ENCODE results near the gene SAXO1. TPM values are rescaled to one million over a fixed set of nuclear protein-coding genes. Genes with fewer than 3 reads are reported as not detected.

SAXO1 gene
- total RNA-seq, 1 experiment from 2014 or later = not detected

DNA sequence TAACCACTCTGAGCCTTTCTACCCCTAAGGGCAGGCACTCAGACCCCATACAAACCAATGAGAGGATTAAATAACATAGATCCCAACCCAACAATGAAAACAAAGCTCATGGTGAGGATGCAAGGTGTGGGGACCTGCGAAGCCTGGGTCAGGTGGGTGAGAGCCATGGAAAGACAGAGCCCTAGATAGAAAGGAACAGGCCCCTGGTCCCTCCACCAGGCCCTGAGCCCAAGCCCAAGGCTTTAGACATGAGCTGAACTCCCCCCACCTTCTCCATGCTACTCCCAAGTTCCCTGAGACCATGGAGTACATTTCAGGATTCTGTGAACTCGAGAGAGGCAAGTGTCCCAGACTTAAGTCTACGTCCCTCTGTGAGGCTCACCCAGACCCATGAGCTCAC, 106.5 kb downstream of the SAXO1 start:
- H3K4me1 ChIP-seq (replicated peaks; ENCODE audit: insufficient read depth) = no peaks in the 10 kb centered on the region
- ChIA-PET POLR2A (ENCODE audit: unreplicated experiment) (no interaction called here), CTCF (no interaction called here)
- H2AFZ ChIP-seq = no peak overlapping the region
- peaks cover 13% of the 10 kb centered on the region; the same call in 1 of the 2 replicates for H3K27me3 ChIP-seq (ENCODE audit: insufficient read depth, low read depth)
- H3F3A ChIP-seq (ENCODE audit: insufficient read depth, low read depth) = no peaks in the 10 kb centered on the region
- H3K9me2 ChIP-seq (ENCODE audit: insufficient read depth) = no peaks in the 10 kb centered on the region
- no peaks in the 10 kb centered on the region for H3K36me3 ChIP-seq (ENCODE audit: low read depth)
- no peaks in the 10 kb centered on the region for H3K9me3 ChIP-seq (ENCODE audit: insufficient read depth, low read depth)
- no peaks in the 10 kb centered on the region for H4K20me1 ChIP-seq (ENCODE audit: insufficient read depth)
- intact Hi-C loops (cut with micrococcal nuclease; ENCODE audit: unreplicated experiment) = no loop called here
- no TSS peak for BruUV-seq (replicated peaks)
- H3K4me3 ChIP-seq = no peak overlapping the region
- no peak overlapping the region for H3K27ac ChIP-seq
- TF ChIP-seq CTCF (conservative IDR thresholded peaks at IDR 0.05) (no peak), EZH2 (IDR thresholded peaks at IDR 0.05; ENCODE audit: low read depth) (no peak)
- no peak for DNase-seq
- no peaks in the 10 kb centered on the region for H3K79me2 ChIP-seq (ENCODE audit: low read depth)
- no peak overlapping the region for H3K4me2 ChIP-seq

DNA sequence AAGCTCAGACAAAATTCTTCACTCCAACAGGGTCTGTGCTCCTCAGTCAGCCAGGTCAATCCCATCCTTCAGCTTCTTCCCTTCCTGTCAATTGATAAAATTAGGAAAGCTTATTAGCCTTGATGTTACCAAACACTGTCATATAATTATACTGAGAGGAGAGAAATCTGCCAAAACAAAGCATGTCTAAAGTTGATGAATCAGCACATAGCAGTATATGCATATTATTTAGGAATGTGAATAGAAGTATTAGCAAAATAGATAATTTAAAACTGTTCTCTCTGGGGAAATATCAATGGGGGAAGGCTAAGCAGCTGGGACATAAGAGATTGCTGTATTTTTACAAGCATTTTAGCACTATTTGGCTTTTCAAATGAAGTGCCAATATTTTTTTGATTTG, 107.1 kb downstream of the SAXO1 start:
- no peak for DNase-seq
- ChIA-PET POLR2A (ENCODE audit: unreplicated experiment) (no interaction called here), CTCF (no interaction called here)
- Histone ChIP-seq H3K9me2 (ENCODE audit: insufficient read depth) (no peaks in the 10 kb centered on the region), H4K20me1 (ENCODE audit: insufficient read depth) (no peaks in the 10 kb centered on the region), H2AFZ (no peak overlapping the region), H3K4me1 (replicated peaks; ENCODE audit: insufficient read depth) (no peaks in the 10 kb centered on the region), H3K27ac (no peak overlapping the region), H3K9me3 (ENCODE audit: insufficient read depth, low read depth) (no peaks in the 10 kb centered on the region), H3K4me3 (no peak overlapping the region), H3K27me3 (ENCODE audit: insufficient read depth, low read depth) (peaks cover 9% of the 10 kb centered on the region; the same call in 1 of the 2 replicates), H3F3A (ENCODE audit: insufficient read depth, low read depth) (no peaks in the 10 kb centered on the region), H3K4me2 (no peak overlapping the region), H3K79me2 (ENCODE audit: low read depth) (no peaks in the 10 kb centered on the region), H3K36me3 (ENCODE audit: low read depth) (no peaks in the 10 kb centered on the region)
- no peak for TF ChIP-seq EZH2 (IDR thresholded peaks at IDR 0.05; ENCODE audit: low read depth)
- TF ChIP-seq CTCF (conservative IDR thresholded peaks at IDR 0.05) = no peak
- BruUV-seq (replicated peaks) = no TSS peak
- intact Hi-C loops (cut with micrococcal nuclease; ENCODE audit: unreplicated experiment) = no loop called here

GRCh38 chr9:18923671-18924430, 109.2 kb downstream of the SAXO1 start:
- TF ChIP-seq EZH2 (IDR thresholded peaks at IDR 0.05; ENCODE audit: low read depth) (no peak), CTCF (conservative IDR thresholded peaks at IDR 0.05) (no peak)
- H4K20me1 ChIP-seq (ENCODE audit: insufficient read depth) = no peaks in the 10 kb centered on the region
- intact Hi-C loops (cut with micrococcal nuclease; ENCODE audit: unreplicated experiment) = no loop called here
- no peaks in the 10 kb centered on the region for H3K4me1 ChIP-seq (replicated peaks; ENCODE audit: insufficient read depth)
- no peaks in the 10 kb centered on the region for H3K36me3 ChIP-seq (ENCODE audit: low read depth)
- H3K79me2 ChIP-seq (ENCODE audit: low read depth) = no peaks in the 10 kb centered on the region
- BruUV-seq (replicated peaks) = no TSS peak
- no peak overlapping the region for H3K4me3 ChIP-seq
- no peaks in the 10 kb centered on the region for H3F3A ChIP-seq (ENCODE audit: insufficient read depth, low read depth)
- peaks cover 9% of the 10 kb centered on the region; the same call in 1 of the 2 replicates for H3K27me3 ChIP-seq (ENCODE audit: insufficient read depth, low read depth)
- no peaks in the 10 kb centered on the region for H3K9me3 ChIP-seq (ENCODE audit: insufficient read depth, low read depth)
- ChIA-PET CTCF (no interaction called here), POLR2A (ENCODE audit: unreplicated experiment) (no interaction called here)
- H3K4me2 ChIP-seq = no peak overlapping the region
- H2AFZ ChIP-seq = no peak overlapping the region
- no peak overlapping the region for H3K27ac ChIP-seq
- no peak for DNase-seq
- no peaks in the 10 kb centered on the region for H3K9me2 ChIP-seq (ENCODE audit: insufficient read depth)
